GM21825 (cell line): ENCODE data around the gene DISC1.

Source experiments
- ATAC-seq: cut with Tn5 transposase; IDR thresholded peaks from one replicate; pipeline ENCODE4 v1.9.1; 2021; ENCODE audit warnings: mild to moderate bottlenecking, moderate library complexity; ENCODE audit not compliant: unreplicated experiment

The DISC1 gene

DNA sequence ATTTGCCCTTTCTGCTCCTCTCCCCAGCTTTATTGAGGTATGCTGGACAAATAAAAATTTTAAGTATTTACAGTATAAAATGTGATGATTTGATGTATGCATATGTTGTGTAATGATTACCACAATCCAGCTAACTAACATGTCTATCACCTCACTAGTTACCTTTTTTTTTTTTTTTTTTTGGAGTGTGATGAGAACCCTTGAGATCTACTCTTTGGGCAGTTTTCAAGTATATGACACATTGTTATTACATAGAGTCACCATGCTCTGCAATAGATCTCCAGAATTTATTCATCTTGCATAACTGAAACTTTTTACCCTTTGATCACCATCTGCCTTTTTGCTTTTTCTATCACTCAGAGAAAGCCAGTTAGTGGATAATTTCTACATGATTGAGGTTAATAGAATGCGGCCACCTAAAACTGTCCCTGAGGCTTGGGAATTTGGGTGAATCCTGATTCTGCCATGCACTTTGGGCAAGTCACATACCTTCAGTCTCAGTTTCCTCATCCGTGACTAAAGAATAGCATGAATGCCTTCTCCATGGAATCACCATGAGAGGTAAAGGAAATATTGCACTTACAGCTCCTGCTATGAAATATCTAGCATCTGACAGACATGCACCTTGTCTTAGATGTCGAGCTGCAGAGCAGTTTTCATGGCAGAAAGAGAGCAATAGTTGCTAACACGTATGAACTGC, 295.2 kb downstream of the DISC1 start:
- ATAC-seq = no peak

DNA sequence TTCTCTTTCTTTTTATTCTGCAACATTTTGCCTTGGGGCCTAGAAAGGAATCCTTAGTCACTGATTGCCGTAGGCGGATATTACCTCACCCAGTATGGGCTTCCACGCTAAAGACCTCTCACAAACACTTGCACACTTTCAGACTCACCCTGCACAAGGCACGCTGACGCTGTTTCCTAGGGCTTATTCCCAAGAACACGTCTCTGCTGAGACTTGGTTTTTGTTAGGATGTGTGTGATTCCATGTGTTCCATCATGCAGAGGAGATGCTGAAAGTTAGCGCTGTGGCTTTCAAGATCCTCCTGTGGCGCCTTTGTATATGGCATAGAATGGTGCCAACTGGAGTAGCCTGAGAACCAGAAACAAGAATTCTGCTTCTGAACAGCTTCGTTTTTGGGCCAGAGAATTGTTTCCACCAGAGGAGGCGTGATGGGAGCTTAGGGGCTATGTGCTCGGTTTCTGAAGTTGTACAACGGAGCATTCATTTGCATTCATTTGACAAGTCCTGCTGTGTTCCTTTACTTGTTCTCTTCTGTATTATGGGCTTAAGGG, 297.0 kb downstream of the DISC1 start:
- ATAC-seq = no peak

DNA sequence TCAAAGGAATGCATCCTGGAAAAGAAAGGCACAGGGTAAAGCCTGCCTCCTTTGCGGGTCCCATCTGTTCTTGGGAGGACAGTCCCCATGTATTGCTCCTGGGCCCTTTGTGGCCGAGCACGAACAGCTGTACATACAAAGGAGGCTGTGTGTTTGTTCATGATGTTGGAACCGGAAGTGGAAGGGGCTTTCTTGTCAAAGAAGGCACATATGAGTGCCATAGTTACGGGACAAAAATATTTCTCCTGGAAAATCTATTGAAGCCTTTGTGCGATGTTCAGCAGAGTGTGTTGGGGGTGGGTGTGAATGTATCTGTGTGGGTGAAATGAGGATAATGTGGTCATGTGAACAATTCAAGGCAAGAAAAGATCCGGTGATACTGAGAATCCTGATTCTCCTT, 297.6 kb downstream of the DISC1 start:
- ATAC-seq = no peak

DNA sequence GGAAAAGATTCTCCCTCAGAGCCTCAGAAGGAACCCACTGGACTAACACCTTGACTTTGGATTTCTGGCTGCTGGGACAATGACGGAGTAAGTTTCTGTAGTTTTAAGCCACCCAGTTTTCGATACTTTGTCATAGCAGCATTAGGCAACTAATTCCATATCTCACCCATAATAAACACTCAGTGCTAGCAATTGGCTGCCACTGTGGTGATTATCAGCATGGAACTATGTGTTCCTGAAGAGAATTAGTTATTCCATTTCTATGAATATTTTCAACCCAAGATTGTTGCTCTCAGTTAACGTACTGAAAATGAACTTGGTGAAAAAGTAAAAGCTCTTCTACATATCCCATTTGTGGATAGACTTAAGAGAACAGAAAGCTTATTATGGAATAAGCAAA, 299.3 kb downstream of the DISC1 start:
- ATAC-seq = no peak

DNA sequence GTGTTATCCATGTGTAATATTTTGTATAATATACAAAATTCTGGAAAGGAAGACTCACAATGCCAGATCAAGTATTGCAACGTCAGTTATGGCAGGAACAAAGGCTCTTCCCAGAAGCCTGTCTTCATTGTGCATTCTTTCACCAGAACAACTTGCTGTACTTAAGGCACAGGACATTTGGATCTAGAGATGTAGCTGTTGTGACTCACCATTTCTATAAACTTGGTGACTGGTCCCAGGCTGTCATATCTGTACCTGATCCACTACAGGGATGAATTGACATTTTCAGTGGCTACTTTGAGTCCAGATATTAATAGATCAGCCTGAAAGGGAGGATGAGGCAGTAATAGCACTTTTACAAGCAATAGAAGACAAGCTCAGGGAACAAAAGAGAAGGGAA, 299.8 kb downstream of the DISC1 start:
- no peak for ATAC-seq

DNA sequence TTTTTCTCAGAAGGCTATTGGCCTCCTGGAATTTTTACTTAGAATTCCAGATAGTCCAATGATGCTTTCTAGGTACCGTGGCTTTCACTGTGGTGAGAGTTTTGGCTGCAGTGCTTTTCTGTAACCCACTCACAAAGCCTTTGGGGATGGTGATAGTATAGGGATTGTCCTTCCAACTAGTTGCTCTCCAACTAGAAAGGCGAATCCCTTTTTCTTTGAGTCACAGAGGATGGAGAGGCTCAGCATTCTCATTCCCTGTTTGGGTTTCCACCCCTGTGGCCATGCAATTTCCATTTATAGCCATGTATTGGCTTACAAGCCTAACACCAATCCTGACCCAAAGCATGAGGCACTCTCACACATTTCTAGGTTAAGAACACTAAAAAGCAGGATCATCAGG, 300.3 kb downstream of the DISC1 start:
- ATAC-seq = no peak

DNA sequence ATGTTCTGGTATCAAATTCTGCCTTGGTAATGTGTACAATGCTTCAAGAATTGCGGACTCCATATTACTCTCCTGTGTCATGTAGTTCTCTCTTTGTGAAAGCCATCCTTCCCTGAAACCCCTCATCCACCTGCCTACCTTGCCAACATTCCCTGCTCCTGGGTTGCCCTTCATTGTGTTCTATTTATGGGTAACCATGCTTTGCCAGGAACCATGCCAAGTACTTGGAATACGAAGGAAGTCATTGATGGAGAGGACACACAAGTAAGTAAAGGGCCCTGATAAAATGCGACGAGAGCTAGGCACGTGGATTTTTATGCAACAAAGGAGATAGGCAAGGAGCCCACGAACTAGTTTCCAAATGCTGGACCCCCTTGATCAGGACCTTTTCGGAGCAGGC, 300.8 kb downstream of the DISC1 start:
- ATAC-seq = no peak

DNA sequence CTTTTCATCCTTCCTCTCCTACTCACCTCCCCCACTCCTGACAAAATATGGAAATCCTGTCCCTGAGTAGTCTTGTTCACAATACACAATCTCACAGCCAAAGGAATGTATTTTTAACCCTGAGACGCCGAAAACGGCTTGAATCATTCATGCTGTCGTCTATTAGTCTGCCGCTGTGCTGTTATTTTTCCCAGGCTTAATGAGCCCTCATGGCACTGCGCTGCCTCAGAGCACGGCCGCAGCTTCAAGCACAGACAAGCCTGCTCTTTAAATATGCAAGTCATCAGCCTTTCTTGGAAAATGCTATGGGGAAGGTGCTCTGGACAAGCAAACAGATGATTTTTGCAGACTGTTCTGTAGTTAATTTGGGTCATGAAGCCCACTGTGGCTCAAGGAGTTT, 302.7 kb downstream of the DISC1 start:
- no peak for ATAC-seq

DNA sequence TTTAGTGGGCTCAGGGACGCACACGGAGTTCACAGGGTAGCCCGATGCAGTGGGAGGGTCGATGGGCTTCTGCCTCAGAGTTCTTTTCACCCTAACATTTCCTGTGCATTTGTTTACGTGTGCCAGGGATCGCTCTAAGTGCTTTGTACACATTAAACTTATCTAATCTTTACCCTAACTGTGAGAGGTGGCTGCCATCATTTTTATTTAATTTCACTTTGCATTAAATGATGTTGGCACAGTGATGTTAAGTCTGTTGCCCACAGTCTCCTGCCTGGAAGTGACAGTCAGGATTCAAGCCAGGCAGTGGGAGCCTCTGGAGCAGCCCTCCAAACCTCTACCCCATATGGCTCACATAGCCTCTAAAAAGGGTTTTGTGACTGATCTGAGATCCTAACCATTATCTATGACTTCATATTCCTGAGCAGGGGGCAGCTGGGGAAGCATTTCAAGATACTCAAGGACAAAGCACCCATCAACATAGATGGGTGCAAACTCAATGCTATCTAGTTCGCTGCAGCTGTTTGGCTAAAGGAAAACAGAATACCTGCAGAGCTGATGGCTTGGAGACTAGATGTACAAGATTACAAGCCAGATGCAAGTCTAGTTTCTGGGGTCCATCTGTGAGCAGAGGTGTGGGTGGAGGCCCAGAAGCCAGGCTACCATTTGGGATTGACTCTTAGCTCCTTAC, 303.8 kb downstream of the DISC1 start:
- ATAC-seq = no peak

DNA sequence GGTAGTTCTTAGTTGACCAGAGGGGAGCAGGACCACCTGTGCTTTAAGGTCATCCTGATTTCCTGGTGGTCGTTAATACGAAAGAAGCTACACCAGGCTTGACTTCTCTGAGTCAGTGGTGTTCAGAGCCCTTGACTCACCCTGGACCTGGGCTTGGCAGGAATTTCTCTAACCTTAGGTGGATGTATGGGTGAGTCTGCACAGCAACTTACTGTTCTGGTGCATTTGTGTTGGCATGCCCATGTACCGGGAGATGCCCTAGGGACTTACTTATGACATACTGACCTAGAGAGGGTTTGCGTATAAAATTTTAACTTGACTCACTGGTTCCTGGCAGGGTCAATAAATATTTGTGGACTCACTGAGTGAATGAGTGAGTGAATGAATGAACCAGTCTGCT, 304.6 kb downstream of the DISC1 start:
- ATAC-seq = no peak

DNA sequence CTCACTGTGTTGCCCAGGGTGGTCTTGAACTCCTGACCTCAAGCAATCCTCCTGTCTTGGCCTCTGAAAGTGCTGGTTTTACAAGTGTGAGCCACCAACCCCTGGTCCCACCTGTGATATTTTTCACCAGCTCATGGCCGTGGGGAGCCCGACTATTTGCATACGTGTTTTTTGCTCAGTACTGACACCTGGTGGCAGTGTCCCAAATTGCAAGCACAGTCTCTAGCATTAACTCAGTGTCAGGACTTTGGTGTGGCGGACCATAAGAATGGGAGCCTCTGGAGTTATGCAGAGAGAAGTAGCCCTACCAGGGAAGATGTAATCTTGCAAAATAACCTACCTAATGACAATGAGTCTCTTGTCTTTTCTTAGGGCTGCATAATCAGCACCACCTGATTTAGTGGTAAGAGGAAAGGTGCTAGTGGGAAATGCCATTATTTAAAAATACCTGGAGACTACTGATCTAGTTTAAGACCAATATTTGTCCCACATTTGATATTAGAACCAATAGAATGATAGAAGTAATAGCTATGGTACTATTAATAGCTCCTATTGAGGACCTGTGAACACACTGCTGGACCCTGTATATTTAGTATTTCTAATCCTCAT, 305.4 kb downstream of the DISC1 start:
- no peak for ATAC-seq

DNA sequence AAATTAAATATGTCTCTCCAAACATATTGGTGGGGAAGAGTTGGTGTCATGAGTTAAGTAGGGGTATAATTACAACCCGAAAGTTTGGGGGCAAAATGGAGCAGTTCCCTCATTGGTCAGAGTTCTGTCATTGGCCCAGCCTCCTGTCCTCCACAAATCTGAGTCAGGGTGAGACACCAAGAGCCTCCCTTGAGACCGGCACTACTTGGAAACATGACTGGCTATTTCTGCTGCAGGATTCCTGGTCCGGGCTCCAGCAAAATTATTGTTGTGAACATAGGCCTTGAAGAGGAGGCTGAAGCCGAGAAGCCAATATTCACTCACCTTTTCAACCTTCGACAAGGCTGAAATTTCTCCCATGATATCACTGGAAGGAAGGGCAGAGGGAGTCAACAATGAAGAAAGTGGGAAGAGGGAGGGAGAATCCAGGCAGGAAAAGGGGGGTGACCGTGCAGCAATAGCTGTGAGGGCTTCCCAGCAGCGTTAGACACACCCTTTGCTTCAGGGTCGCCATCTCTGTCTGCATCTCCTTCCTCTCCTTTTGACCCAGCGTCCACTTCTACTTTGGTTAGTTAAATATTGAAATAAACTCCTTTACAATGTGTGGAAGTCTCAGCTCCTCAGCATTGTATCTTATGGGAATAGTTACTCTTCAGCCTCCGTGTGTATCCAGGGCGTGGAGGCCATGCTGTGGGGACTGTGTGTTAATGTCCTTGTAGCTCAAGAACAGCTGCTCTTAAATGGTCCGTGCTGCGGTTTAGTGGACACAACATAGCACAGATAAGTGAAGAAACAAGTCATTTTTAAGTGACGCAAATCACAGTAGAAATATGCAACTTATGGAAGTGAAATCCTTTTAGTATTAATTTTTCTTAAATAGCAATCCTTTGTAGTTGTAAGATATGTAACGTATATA, 307.4 kb downstream of the DISC1 start:
- no peak for ATAC-seq

DNA sequence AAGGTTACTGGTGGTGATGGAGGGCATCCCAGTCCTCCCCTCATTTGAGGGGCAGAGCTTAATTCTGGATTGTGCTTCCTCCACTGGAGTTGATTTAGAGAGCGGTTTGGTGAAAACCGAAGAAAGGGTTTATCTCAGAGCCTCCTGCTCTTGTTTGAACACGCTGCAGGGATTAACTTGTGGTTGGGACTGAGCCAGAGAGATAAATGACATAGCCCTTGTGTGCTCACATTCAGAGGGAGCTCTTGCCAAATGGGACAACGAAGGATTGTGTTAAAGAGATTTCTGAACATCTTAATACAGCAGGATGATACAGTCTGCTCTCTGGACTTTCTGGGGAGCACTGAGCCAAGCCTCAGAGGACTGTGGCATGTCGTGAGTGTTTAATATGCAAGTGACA, 308.2 kb downstream of the DISC1 start:
- no peak for ATAC-seq

DNA sequence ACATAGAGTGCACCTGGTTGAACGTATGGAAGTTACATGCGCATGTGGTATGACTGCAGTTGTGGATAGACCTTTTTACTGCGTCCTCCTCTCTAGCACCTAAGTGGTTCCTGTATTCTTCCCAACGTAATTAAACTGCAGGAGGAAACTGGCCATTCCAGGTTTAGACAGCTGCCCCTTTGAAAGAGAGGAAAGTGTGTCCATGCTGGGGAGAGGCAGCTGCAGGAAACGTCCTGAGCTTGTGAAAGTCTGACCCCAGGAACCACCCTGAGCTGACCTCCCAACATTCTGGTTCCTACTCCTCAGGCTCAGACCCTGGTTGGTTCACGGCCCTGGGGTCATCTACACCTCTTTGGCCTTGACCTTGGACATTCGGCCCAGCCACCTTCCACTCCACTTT, 309.3 kb downstream of the DISC1 start:
- ATAC-seq = no peak

DNA sequence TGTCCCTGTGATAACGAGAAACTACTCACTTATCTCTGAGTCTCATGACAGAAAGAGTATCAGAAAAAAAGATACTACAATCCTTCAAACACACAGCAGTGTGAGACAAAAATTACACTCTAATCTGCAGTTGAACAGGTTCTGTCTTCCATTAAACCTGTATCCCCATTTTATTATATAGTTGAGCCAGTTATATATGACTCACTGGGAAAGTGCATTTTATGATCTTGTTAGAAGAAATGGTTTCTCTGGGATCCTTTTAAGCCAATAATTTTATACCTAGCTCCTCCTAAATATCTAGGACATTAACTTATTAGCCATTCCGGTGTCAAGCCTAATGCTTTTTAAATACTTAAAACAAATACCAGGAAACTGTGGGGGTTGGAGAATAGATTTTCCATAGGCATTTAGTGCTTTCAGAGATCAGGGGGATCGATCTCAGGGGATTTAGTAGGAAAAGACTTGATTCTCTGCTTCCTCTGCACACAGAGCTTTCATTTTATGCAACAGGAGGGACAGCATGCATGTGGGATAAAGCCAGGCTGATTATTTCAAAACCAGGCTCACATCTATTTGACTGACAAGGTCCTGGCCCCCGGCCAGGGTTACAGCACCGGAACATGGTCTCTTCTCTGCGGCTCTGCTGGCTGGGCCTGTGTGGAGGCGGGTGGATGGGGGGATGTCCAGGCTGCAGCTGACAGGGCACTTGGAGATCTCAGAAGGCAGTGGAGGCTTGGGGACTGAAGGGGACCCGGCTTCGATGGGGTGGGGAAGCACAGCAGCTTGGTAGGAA, 310.6 kb downstream of the DISC1 start:
- no peak for ATAC-seq

DNA sequence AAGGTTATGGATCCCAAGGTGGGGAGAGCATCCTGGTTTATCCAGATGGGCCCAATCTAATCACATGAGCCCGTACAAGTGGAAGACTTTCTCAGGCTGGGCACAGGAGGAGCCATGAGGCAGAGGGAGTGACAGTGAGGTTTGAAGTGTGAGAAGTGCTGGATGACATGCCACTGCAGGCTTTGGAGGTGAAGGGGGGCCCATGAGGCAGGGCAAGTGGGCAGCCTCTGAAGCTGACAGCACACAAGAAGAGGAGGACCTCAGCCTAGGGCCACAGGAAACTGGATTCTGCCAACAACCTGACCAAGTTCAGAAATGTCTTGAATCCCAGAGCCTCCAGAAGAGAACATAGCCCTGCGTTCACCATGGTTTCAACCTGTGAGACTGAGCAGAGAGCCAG, 311.6 kb downstream of the DISC1 start:
- ATAC-seq = no peak

DNA sequence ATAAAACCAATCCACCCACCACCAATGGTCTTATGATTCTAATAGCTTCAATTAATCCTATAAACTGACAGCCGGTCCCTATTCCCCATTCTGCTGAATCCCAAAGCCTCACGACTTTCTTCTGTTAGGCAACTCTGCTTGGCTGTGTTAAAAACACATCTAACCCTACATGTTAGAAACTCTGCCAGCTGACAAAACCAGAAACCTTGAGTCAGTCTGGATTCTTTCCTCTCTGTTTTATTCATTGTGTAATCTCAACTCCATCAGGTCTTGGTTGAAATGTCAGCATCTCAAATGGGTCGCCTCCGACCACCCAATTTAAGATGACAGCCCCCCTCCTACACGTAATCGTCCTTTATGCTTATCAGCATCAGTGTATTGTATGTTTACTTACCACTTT, 312.1 kb downstream of the DISC1 start:
- no peak for ATAC-seq

DNA sequence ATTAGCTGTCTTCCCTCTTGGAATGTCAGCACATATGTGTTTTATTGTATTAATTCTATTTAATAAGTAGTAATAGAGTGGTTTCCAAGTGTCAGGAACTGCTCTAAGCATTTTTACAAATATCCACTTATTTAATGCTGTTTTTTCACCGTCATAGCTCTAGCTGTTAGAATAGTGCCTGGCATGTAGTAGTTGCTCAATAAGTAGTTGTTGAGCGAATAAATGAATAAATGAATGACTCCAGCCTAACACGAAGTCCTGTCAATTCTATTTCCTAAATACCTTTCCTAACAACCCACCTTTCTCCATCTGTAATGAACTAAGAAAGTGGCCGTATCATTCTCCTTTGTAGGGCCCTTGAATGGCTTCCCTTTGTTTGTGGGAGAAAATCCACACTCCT, 312.5 kb downstream of the DISC1 start:
- no peak for ATAC-seq

DNA sequence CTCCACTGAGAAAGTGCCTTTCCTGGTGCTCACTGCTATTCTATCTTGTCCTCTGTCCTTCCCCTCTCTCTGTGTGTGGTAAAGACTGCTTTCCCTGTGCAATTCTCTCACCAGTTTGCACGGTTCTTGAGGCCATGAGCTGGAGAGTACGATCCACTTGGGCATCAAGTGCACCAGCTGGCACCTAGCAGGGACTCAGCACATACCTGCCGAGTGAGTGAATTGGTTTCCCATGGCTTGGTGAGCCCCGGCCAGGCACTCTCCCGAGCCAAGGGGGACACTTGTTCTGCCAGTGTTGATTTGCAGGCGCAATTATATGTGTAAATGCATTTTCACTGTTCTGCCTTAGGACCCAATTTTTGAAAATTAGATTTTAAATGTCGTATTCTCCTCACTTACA, 313.5 kb downstream of the DISC1 start:
- ATAC-seq = no peak

DNA sequence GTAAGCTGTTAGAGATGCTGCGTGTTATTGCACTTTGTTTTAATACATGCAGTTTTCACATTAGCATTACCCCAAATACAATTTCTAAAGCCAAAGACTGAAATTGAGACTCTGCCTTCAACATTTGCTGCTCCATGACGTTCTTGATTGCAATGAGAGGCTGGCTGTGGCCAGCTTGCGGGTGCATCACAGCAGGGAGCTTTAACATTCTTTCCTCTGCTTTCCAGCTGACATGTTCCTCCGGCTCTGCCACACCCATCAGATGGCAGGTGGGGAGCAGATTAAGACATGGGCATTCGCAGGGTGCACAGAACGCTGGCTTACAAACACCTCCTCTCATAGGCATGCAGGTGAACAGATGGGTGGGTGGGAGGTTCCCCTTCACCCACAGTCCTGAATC, 314.1 kb downstream of the DISC1 start:
- ATAC-seq = no peak
